PC-3 (cell line): ENCODE data around the gene OVCH2. TPM values are rescaled to one million over a fixed set of nuclear protein-coding genes. Genes with fewer than 3 reads are reported as not detected.
A peak's percentile ranks its signal among the peaks of the same experiment; 100 is the strongest.

Experiments
- ATAC-seq: fragments of 200-7000 bp; cut with Tn5 transposase; 2 replicates; pipeline ENCODE4 v1.9.1; 2020; ENCODE audit warnings: mild to moderate bottlenecking, moderate library complexity
- BruUV-seq: library from RNA; stranded (reverse); fragments of 400-500 nt; replicated peaks from 2 replicates; lab custom pipeline; 2021; lab: Mats Ljungman, UMichigan
- CTCF ChIA-PET: fragments of 300-600 bp; sonication (Branson Sonifier 250); formaldehyde crosslinking; loops from one replicate; lab custom pipeline; 2022; ENCODE audit warnings: antibody characterized with exemption; lab: Charles Lee
- POLR2A ChIA-PET: fragments of 300-600 bp; sonication (Branson Sonifier 250); formaldehyde crosslinking; loops from one replicate; lab custom pipeline; 2022; ENCODE audit warnings: antibody characterized with exemption; ENCODE audit not compliant: unreplicated experiment; lab: Charles Lee
- DNase-seq: peaks from one replicate; pipeline ENCODE4 v3.0.0-alpha.2; 2015
- H2AFZ ChIP-seq: fragments of 300-600 bp; sonication (generic); 2 replicates; pipeline ENCODE4 v1.6.0; 2016; ENCODE audit warnings: antibody characterized with exemption, low read length
- H3F3A ChIP-seq: fragments of 300-600 bp; sonication (generic); one replicate; pipeline ENCODE4 v1.6.0; 2017; ENCODE audit warnings: antibody characterized with exemption, low read length, control low read depth, mild to moderate bottlenecking; ENCODE audit not compliant: unreplicated experiment
- H3K27ac ChIP-seq: fragments of 300-600 bp; sonication (generic); 2 replicates; pipeline ENCODE4 v1.5.1; 2016; ENCODE audit warnings: mild to moderate bottlenecking, low read length
- H3K27me3 ChIP-seq: fragments of 300-600 bp; sonication (generic); 2 replicates; pipeline ENCODE4 v1.6.1; 2016; ENCODE audit warnings: low read length, mixed read lengths
- H3K36me3 ChIP-seq: fragments of 300-600 bp; sonication (generic); 2 replicates; pipeline ENCODE4 v1.6.1; 2016; ENCODE audit warnings: low read depth, mixed run types, low read length, mixed read lengths
- H3K4me1 ChIP-seq: fragments of 300-600 bp; sonication (generic); 2 replicates; pipeline ENCODE4 v1.5.1; 2016; ENCODE audit warnings: low read length; ENCODE audit not compliant: insufficient read depth
- H3K4me2 ChIP-seq: fragments of 300-600 bp; sonication (generic); 2 replicates; pipeline ENCODE4 v1.6.0; 2016; ENCODE audit warnings: low read length
- H3K4me3 ChIP-seq: fragments of 300-600 bp; sonication (generic); 2 replicates; pipeline ENCODE4 v1.5.1; 2016; ENCODE audit warnings: mild to moderate bottlenecking, low read length, mixed read lengths
- H3K79me2 ChIP-seq: fragments of 300-600 bp; sonication (generic); 2 replicates; pipeline ENCODE4 v1.6.1; 2017; ENCODE audit warnings: low read length, mixed read lengths
- H3K9ac ChIP-seq: fragments of 300-600 bp; sonication (generic); 2 replicates; pipeline ENCODE4 v1.6.0; 2016; ENCODE audit warnings: mild to moderate bottlenecking, low read length
- H3K9me2 ChIP-seq: fragments of 300-600 bp; sonication (generic); replicated peaks from 2 replicates; pipeline ENCODE4 v1.6.1; 2016; ENCODE audit warnings: mixed run types, low read length, mixed read lengths
- H3K9me3 ChIP-seq: fragments of 300-600 bp; sonication (generic); 2 replicates; pipeline ENCODE4 v1.6.1; 2016; ENCODE audit warnings: low read length, mixed read lengths
- H4K20me1 ChIP-seq: fragments of 300-600 bp; sonication (generic); 2 replicates; pipeline ENCODE4 v1.6.1; 2016; ENCODE audit warnings: low read length, mixed read lengths
- EZH2 ChIP-seq: fragments of 300-600 bp; sonication (generic); IDR thresholded peaks from one replicate; pipeline ENCODE4 v1.6.1; 2017; ENCODE audit warnings: antibody characterized with exemption, mild to moderate bottlenecking, low read length; ENCODE audit not compliant: unreplicated experiment
- EZH2phosphoT487 ChIP-seq: fragments of 300-600 bp; sonication (generic); IDR thresholded peaks from 2 replicates; pipeline ENCODE4 v1.6.1; 2018; ENCODE audit warnings: mild to moderate bottlenecking, antibody characterized with exemption, low read length, borderline replicate concordance
- intact Hi-C: fragments of 100-400 bp; cut with micrococcal nuclease; formaldehyde crosslinking; loops from 2 replicates; pipeline ENCODE4 v1.9.0; 2023
- total RNA-seq: library from RNA; depleted of rRNA; stranded (reverse); fragments of >200 nt; gene quantifications from 2 replicates; pipeline ENCODE4 v1.2.3, GENCODE V29; 2014
- TF ChIP-seq, protein P1 (sequence below): fragments of 300-600 bp; sonication (generic); conservative IDR thresholded peaks from 2 replicates; pipeline ENCODE4 v1.5.1; 2017; ENCODE audit warnings: antibody characterized with exemption, low read depth, mild to moderate bottlenecking, low read length

The OVCH2 gene
- total RNA-seq, 1 experiment from 2014 or later: not detected

DNA sequence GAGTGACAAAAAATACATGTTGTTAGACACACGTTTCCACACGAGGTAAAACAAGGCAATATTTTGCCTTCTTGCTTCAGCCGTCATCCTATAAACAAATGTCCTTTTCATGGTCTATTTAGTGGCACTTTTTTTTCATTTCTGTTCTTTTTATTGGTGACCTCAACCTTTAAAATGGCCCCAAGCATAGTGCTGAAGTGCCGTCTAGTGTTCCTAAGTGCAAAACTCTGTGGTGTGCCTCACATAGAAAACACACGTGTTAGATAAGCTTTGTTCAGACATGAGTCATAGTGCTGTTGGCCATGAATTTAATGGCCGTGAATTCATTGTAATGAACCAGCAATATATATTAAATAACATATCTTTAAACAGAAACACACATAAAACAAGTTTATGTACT is 15.6 kb downstream of the OVCH2 start:
- ChIA-PET CTCF (no interaction called here), POLR2A (no interaction called here)
- intact Hi-C loops: loop anchor here (5.0 kb wide), 1 partner anchor 178 kb away; the partner anchor contains the start of gene PPFIBP2
- H3K9ac ChIP-seq: no peak overlapping the region
- no peaks in the 10 kb centered on the region for H4K20me1 ChIP-seq
- H2AFZ ChIP-seq: no peak overlapping the region
- TF ChIP-seq EZH2phosphoT487: no peak
- TF ChIP-seq, protein P1, sequence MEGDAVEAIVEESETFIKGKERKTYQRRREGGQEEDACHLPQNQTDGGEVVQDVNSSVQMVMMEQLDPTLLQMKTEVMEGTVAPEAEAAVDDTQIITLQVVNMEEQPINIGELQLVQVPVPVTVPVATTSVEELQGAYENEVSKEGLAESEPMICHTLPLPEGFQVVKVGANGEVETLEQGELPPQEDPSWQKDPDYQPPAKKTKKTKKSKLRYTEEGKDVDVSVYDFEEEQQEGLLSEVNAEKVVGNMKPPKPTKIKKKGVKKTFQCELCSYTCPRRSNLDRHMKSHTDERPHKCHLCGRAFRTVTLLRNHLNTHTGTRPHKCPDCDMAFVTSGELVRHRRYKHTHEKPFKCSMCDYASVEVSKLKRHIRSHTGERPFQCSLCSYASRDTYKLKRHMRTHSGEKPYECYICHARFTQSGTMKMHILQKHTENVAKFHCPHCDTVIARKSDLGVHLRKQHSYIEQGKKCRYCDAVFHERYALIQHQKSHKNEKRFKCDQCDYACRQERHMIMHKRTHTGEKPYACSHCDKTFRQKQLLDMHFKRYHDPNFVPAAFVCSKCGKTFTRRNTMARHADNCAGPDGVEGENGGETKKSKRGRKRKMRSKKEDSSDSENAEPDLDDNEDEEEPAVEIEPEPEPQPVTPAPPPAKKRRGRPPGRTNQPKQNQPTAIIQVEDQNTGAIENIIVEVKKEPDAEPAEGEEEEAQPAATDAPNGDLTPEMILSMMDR: no peak
- no peak for TF ChIP-seq EZH2
- H3F3A ChIP-seq: no peaks in the 10 kb centered on the region
- no TSS peak for BruUV-seq
- H3K79me2 ChIP-seq: no peaks in the 10 kb centered on the region
- H3K9me2 ChIP-seq: no peaks in the 10 kb centered on the region
- H3K9me3 ChIP-seq: no peaks in the 10 kb centered on the region
- H3K27ac ChIP-seq: no peak overlapping the region
- no peaks in the 10 kb centered on the region for H3K36me3 ChIP-seq
- DNase-seq (peak; percentile 50), ATAC-seq (no peak; the same call in 1 of the 2 replicates)
- H3K4me1 ChIP-seq: no peaks in the 10 kb centered on the region
- H3K27me3 ChIP-seq: peaks cover 35% of the 10 kb centered on the region
- no peak overlapping the region for H3K4me3 ChIP-seq
- H3K4me2 ChIP-seq: no peak overlapping the region

DNA sequence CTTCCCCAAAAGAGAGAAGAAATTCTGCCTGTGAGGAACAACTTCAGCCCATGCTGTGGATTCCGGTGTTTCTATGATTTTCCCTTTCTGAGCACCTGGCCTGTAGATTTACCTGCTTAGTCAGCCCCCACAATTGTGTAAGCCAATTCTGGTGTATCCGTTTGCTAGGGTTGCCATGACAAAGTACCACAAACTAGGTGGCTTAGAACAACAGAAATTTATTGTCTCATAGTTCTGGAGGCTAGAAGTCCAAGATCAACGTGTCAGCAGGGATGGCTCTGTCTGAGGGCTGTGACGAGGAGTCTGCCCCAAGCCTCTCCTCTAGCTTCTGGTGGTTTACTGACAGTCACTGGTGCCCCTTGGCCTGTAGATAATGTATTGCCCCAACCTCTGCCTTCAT is 17.0 kb downstream of the OVCH2 start:
- DNase-seq (no peak), ATAC-seq (no peak)
- Histone ChIP-seq H3K9me3 (no peaks in the 10 kb centered on the region), H4K20me1 (no peaks in the 10 kb centered on the region), H2AFZ (no peak overlapping the region), H3K4me2 (no peak overlapping the region), H3K9me2 (no peaks in the 10 kb centered on the region), H3K79me2 (no peaks in the 10 kb centered on the region), H3K36me3 (no peaks in the 10 kb centered on the region), H3K4me1 (no peaks in the 10 kb centered on the region), H3K4me3 (no peak overlapping the region), H3K27ac (no peak overlapping the region), H3K27me3 (peaks cover 47% of the 10 kb centered on the region), H3F3A (no peaks in the 10 kb centered on the region), H3K9ac (no peak overlapping the region)
- TF ChIP-seq EZH2 (no peak), EZH2phosphoT487 (no peak)
- TF ChIP-seq, protein P1: no peak
- ChIA-PET POLR2A (no interaction called here), CTCF (no interaction called here)
- no TSS peak for BruUV-seq
- intact Hi-C loops: no loop called here

DNA sequence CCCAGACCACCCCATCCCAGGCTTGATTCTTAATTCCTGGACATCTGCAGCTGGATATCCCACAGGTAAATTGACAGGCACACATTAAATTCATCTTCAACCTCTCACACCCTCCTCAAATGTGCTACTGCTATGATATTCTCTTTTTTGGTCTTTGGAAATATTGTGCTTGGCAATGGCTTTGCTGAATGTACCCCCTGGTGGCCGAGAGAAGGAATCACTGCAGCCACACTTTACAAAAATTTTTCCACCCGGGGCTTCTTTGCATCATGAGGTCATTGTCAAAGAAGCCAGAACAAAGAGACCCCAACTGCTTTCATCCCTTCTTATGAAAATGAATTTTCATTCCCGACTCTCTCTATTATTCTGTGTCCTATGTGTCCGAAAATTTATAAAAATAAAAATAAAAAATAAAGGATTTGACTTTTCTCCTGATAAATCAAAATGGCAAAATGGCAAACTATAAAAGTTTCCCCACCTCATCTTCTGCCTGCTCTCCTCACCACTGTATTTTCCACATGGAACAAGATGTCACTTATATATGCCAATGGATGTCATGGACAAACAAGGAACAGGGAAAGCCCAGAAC is 17.9 kb downstream of the OVCH2 start:
- no TSS peak for BruUV-seq
- Histone ChIP-seq H3K4me2 (no peak overlapping the region), H4K20me1 (no peaks in the 10 kb centered on the region), H3K4me1 (no peaks in the 10 kb centered on the region), H3K79me2 (no peaks in the 10 kb centered on the region), H3K27me3 (peaks cover 42% of the 10 kb centered on the region), H3K9ac (no peak overlapping the region), H3K4me3 (no peak overlapping the region), H2AFZ (no peak overlapping the region), H3K36me3 (no peaks in the 10 kb centered on the region), H3F3A (no peaks in the 10 kb centered on the region), H3K9me2 (no peaks in the 10 kb centered on the region), H3K9me3 (no peaks in the 10 kb centered on the region), H3K27ac (no peak overlapping the region)
- ChIA-PET CTCF (no interaction called here), POLR2A (no interaction called here)
- peak; percentile 50 for DNase-seq
- intact Hi-C loops: no loop called here
- peak; percentile 33; the same call in 1 of the 2 replicates for ATAC-seq
- no peak for TF ChIP-seq EZH2phosphoT487
- TF ChIP-seq, protein P1: peak; percentile 72
